HCT116 (cell line): ENCODE data around the gene SUPT4H1. TPM values are rescaled to one million over a fixed set of nuclear protein-coding genes. Genes with fewer than 3 reads are reported as not detected.

Experiments
- ATAC-seq: fragments of 200-7000 bp; cut with Tn5 transposase; 2 replicates; pipeline ENCODE4 v1.9.1; 2020; ENCODE audit warnings: mild to moderate bottlenecking, moderate library complexity
- BruUV-seq: library from RNA; stranded (reverse); fragments of 400-500 nt; replicated peaks from 2 replicates; lab custom pipeline; 2021; lab: Mats Ljungman, UMichigan
- CTCF ChIA-PET: fragments of 300-600 bp; sonication (Branson Sonifier 250); formaldehyde crosslinking; loops from one replicate; lab custom pipeline; 2021; ENCODE audit warnings: antibody characterized with exemption; lab: Charles Lee
- POLR2A ChIA-PET: fragments of 300-600, 350-600 bp; sonication (Branson Sonifier 250); formaldehyde crosslinking; loops from one replicate; lab custom pipeline; 2021; ENCODE audit warnings: antibody characterized with exemption; lab: Charles Lee
- RAD21 ChIA-PET, 2 experiments: fragments of 300-600 bp; sonication (Branson Sonifier 250); formaldehyde crosslinking; loops; one replicate each; lab custom pipeline; 2023; ENCODE audit warnings: low total read pairs in 2 of 2; ENCODE audit not compliant: uncharacterized antibody in 2 of 2, unreplicated experiment in 2 of 2, low non-redundant PET in 1 of 2; lab: Charles Lee
- DNase-seq: peaks from one replicate; pipeline ENCODE4 v3.0.0-alpha.2; 2010; ENCODE audit warnings: low read depth, low spot score
- H2AFZ ChIP-seq: fragments of 200-600 bp; shearing (Covaris generic), sonication (generic); 2 replicates; pipeline ENCODE4 v1.6.1; 2017; ENCODE audit warnings: low read depth, mixed run types, mixed read lengths, antibody characterized with exemption, low read length; ENCODE audit not compliant: poor library complexity, severe bottlenecking
- H3K27ac ChIP-seq: 2 replicates; pipeline ENCODE4 v1.5.1; 2012; ENCODE audit warnings: low read depth, low read length
- H3K27me3 ChIP-seq: fragments of 200-600 bp; sonication (generic); 2 replicates; pipeline ENCODE4 v1.6.1; 2016; ENCODE audit warnings: mixed run types, low read length, mixed read lengths; ENCODE audit not compliant: insufficient read depth
- H3K36me3 ChIP-seq, 2 experiments: fragments of 200-500 bp in 1 of 2; fragments of 200-600 bp in 1 of 2; sonication (Bioruptor generic) in 1 of 2; sonication (generic) in 1 of 2; 2 replicates each; pipeline versions ENCODE4 v1.5.1 to v1.6.1; 2014 to 2016; ENCODE audit warnings: low read length in 2 of 2, inconsistent platforms in 1 of 2, mixed read lengths in 1 of 2, mixed run types in 1 of 2; ENCODE audit not compliant: insufficient read depth in 2 of 2, control insufficient read depth in 1 of 2
- H3K4me1 ChIP-seq, 2 experiments: fragments of 200-600 bp in 1 of 2; sonication (generic) in 1 of 2; 2 replicates each; pipeline versions ENCODE4 v1.5.1 to v1.6.1; 2012 to 2017; ENCODE audit warnings: low read length in 2 of 2, inconsistent platforms in 1 of 2, mild to moderate bottlenecking in 1 of 2, mixed read lengths in 1 of 2, mixed run types in 1 of 2, moderate library complexity in 1 of 2; ENCODE audit not compliant: insufficient read depth in 2 of 2, control insufficient read depth in 1 of 2
- H3K4me2 ChIP-seq: fragments of 200-600 bp; sonication (generic); 2 replicates; pipeline ENCODE4 v1.6.1; 2017; ENCODE audit warnings: mixed run types, low read length, mixed read lengths
- H3K4me3 ChIP-seq, 2 experiments: fragments of 200-600 bp in 1 of 2; sonication (generic) in 1 of 2; replicated peaks in 1 of 2; 2 replicates each; pipeline ENCODE4 v1.5.1; 2011 to 2016; ENCODE audit warnings: low read length in 2 of 2, control low read depth in 1 of 2, low read depth in 1 of 2, mild to moderate bottlenecking in 1 of 2, mixed read lengths in 1 of 2, mixed run types in 1 of 2
- H3K79me2 ChIP-seq: fragments of 200-600 bp; sonication (generic); 2 replicates; pipeline ENCODE4 v1.6.1; 2017; ENCODE audit warnings: mild to moderate bottlenecking, mixed run types, low read length, moderate library complexity, mixed read lengths; ENCODE audit not compliant: insufficient read depth
- H3K9ac ChIP-seq: fragments of 200-600 bp; sonication (generic); 2 replicates; pipeline ENCODE4 v1.6.1; 2016; ENCODE audit warnings: low read length, mixed read lengths
- H3K9me2 ChIP-seq: fragments of 200-600 bp; sonication (generic), shearing (Covaris generic); 2 replicates; pipeline ENCODE4 v1.6.1; 2017; ENCODE audit warnings: mixed run types, mild to moderate bottlenecking, moderate library complexity; ENCODE audit not compliant: insufficient read depth
- H3K9me3 ChIP-seq, 2 experiments: fragments of 200-500 bp in 1 of 2; fragments of 200-600 bp in 1 of 2; sonication (Bioruptor generic) in 1 of 2; sonication (generic) in 1 of 2; 2 replicates each; pipeline ENCODE4 v1.6.1; 2014 to 2017; ENCODE audit warnings: low read length in 2 of 2, mixed read lengths in 2 of 2, inconsistent platforms in 1 of 2, low read depth in 1 of 2, mild to moderate bottlenecking in 1 of 2, mixed run types in 1 of 2, moderate library complexity in 1 of 2; ENCODE audit not compliant: control insufficient read depth in 1 of 2, insufficient read depth in 1 of 2
- H4K20me1 ChIP-seq: fragments of 200-600 bp; sonication (generic), shearing (Covaris generic); 2 replicates; pipeline ENCODE4 v1.6.1; 2017; ENCODE audit warnings: mixed run types, mild to moderate bottlenecking, moderate library complexity; ENCODE audit not compliant: insufficient read depth
- ATF3 ChIP-seq: IDR thresholded peaks from 2 replicates; pipeline ENCODE4 v1.6.1; 2012
- CEBPB ChIP-seq: IDR thresholded peaks from 2 replicates; pipeline ENCODE4 v1.6.1; 2012; ENCODE audit warnings: low read depth
- CTCF ChIP-seq, 3 experiments: fragments of 200-600 bp in 1 of 3; sonication (generic) in 1 of 3; IDR thresholded peaks in 2 of 3; conservative IDR thresholded peaks in 1 of 3; 2 replicates each; pipeline ENCODE4 v1.5.1; 2012 to 2017; ENCODE audit warnings: low read depth in 2 of 3, low read length in 2 of 3, antibody characterized with exemption in 1 of 3, borderline replicate concordance in 1 of 3, control low read depth in 1 of 3, mild to moderate bottlenecking in 1 of 3, mixed read lengths in 1 of 3, mixed run types in 1 of 3, moderate library complexity in 1 of 3; ENCODE audit not compliant: insufficient read depth in 1 of 3
- ELF1 ChIP-seq: IDR thresholded peaks from 2 replicates; pipeline ENCODE4 v1.6.1; 2012; ENCODE audit warnings: low read depth, borderline replicate concordance
- FOSL1 ChIP-seq: IDR thresholded peaks from 2 replicates; pipeline ENCODE4 v1.6.1; 2012; ENCODE audit warnings: low read depth
- JUND ChIP-seq: IDR thresholded peaks from 2 replicates; pipeline ENCODE4 v1.6.1; 2012
- MAX ChIP-seq: IDR thresholded peaks from 2 replicates; pipeline ENCODE4 v1.6.1; 2012
- POLR2AphosphoS5 ChIP-seq: IDR thresholded peaks from 2 replicates; pipeline ENCODE4 v1.6.1; 2011; ENCODE audit warnings: mild to moderate bottlenecking, low read depth, low read length, moderate library complexity
- REST ChIP-seq: IDR thresholded peaks from 2 replicates; pipeline ENCODE4 v1.6.1; 2012; ENCODE audit warnings: low read depth
- SP1 ChIP-seq: IDR thresholded peaks from 2 replicates; pipeline ENCODE4 v1.6.1; 2012; ENCODE audit warnings: low read depth
- SRF ChIP-seq: IDR thresholded peaks from 2 replicates; pipeline ENCODE4 v1.6.1; 2012; ENCODE audit warnings: low read depth
- ZBTB33 ChIP-seq: IDR thresholded peaks from 2 replicates; pipeline ENCODE4 v1.6.1; 2011; ENCODE audit warnings: mild to moderate bottlenecking, low read length, moderate library complexity; ENCODE audit not compliant: insufficient replicate concordance; ENCODE audit errors: extremely low read depth
- ZFX ChIP-seq: fragments of 450-650 bp; IDR thresholded peaks from 2 replicates; pipeline ENCODE4 v1.6.1; 2017
- ZNF274 ChIP-seq: fragments of 200-500 bp; sonication (Bioruptor generic); IDR thresholded peaks from 2 replicates; pipeline ENCODE4 v1.6.1; 2014; ENCODE audit warnings: mild to moderate bottlenecking, low read depth, low read length, inconsistent platforms
- intact Hi-C: fragments of 100-400 bp; cut with micrococcal nuclease; formaldehyde crosslinking; loops from 2 replicates; pipeline ENCODE4 v1.10.0; 2022
- total RNA-seq: library from RNA; stranded (reverse); gene quantifications from one replicate; pipeline ENCODE4 v1.2.1, GENCODE V29; 2021; ENCODE audit not compliant: unreplicated experiment

The SUPT4H1 gene
- total RNA-seq, 1 experiment from 2014 or later = 118 TPM

- ATAC-seq (no peak), DNase-seq (no peak)
- H3K4me1 ChIP-seq = peaks cover 3 to 12% of the 10 kb centered on the region in 2 experiments; a peak in 3 of 4 replicates
- no peak overlapping the region for H3K4me2 ChIP-seq
- no peaks in the 10 kb centered on the region for H3K36me3 ChIP-seq
- intact Hi-C loops = no loop called here
- POLR2A ChIA-PET = no interaction called here
- RAD21 ChIA-PET = no interaction called here
- H3K27ac ChIP-seq = no peak overlapping the region
- H3K9ac ChIP-seq = no peak overlapping the region
- no peaks in the 10 kb centered on the region for H3K79me2 ChIP-seq
- H2AFZ ChIP-seq = no peak overlapping the region
- H3K4me3 ChIP-seq = no peak overlapping the region
- no peaks in the 10 kb centered on the region for H3K9me3 ChIP-seq
- CTCF ChIA-PET = interaction anchor here (3.5 kb wide), 1 partner anchor 9 kb away, joined by 16 read pairs; no protein-coding TSS in a partner anchor
- TF ChIP-seq SRF (no peak), POLR2AphosphoS5 (no peak), ELF1 (no peak), ATF3 (no peak), ZBTB33 (no peak), SP1 (no peak), CTCF (IDR thresholded peaks at IDR 0.05 in 2 of 3, conservative IDR thresholded peaks at IDR 0.05 in 1 of 3; ENCODE audit: borderline replicate concordance in 1 of 3, insufficient read depth in 1 of 3, low read depth in 2 of 3, low read length in 2 of 3) (no peak), CEBPB (no peak), ZNF274 (no peak), ZFX (no peak), MAX (no peak), REST (no peak), JUND (no peak), FOSL1 (no peak)
- H4K20me1 ChIP-seq = no peaks in the 10 kb centered on the region
- BruUV-seq = no TSS peak
- H3K9me2 ChIP-seq = no peaks in the 10 kb centered on the region
- H3K27me3 ChIP-seq = no peaks in the 10 kb centered on the region
These were observed 25.2 kb downstream of the SUPT4H1 start for GRCh38 chr17:58326609-58327362.
